ENCODE results near the gene MTOR. TPM values are rescaled to one million over a fixed set of nuclear protein-coding genes. Genes with fewer than 3 reads are reported as not detected.

MTOR gene
- total RNA-seq, 2 donors from 2014 or later: 26.2 to 28.3 TPM

GRCh38 chr1:11281518-11282331 lies 19.4 kb upstream of the MTOR start:
- intact Hi-C loops (cut with DNase I): no loop called here
- Histone ChIP-seq H3K4me1 (peaks cover 15% of the 10 kb centered on the region), H3K9me3 (no peaks in the 10 kb centered on the region), H3K4me3 (no peak overlapping the region), H3K27me3 (no peaks in the 10 kb centered on the region), H3K27ac (peak overlapping the region in 1 of 4 donors; percentile 15), H3K36me3 (replicated peaks in 1 of 2; ENCODE audit: insufficient read depth in 1 of 2, low read depth in 2 of 2) (peaks cover 0 to 11% of the 10 kb centered on the region in 2 donors)
- DNase-seq (peak in 1 of 4 donors; percentile 32), ATAC-seq (no peak)
- 51 to 52% methylated on average over 8 of the region's 8 CpGs for WGBS, 2 donors
- TF ChIP-seq CTCF (IDR thresholded peaks at IDR 0.05) (no peak), POLR2A (IDR thresholded peaks at IDR 0.05) (no peak)

GRCh38 chr1:11280719-11281376 lies 18.5 kb upstream of the MTOR start:
- intact Hi-C loops (cut with DNase I): no loop called here
- no peaks in the 10 kb centered on the region for H3K27me3 ChIP-seq
- DNase-seq (no peak), ATAC-seq (no peak)
- peaks cover 0 to 4% of the 10 kb centered on the region in 2 donors for H3K36me3 ChIP-seq (replicated peaks in 1 of 2; ENCODE audit: insufficient read depth in 1 of 2, low read depth in 2 of 2)
- no peaks in the 10 kb centered on the region for H3K9me3 ChIP-seq
- H3K4me3 ChIP-seq: no peak overlapping the region
- WGBS, 2 donors: 70 to 87% methylated on average over 4 of the region's 4 CpGs
- TF ChIP-seq CTCF (IDR thresholded peaks at IDR 0.05) (no peak), POLR2A (IDR thresholded peaks at IDR 0.05) (no peak)
- peaks cover 23% of the 10 kb centered on the region for H3K4me1 ChIP-seq
- no peak overlapping the region for H3K27ac ChIP-seq

GRCh38 chr1:11279630-11280029 lies 17.3 kb upstream of the MTOR start:
- Histone ChIP-seq H3K4me1 (peaks cover 35% of the 10 kb centered on the region), H3K27me3 (no peaks in the 10 kb centered on the region), H3K4me3 (no peak overlapping the region), H3K9me3 (no peaks in the 10 kb centered on the region), H3K36me3 (replicated peaks in 1 of 2; ENCODE audit: insufficient read depth in 1 of 2, low read depth in 2 of 2) (no peaks in the 10 kb centered on the region), H3K27ac (no peak overlapping the region)
- no peak for DNase-seq
- 93 to 100% methylated on average over 1 of the region's 1 CpG for WGBS, 2 donors
- TF ChIP-seq POLR2A (IDR thresholded peaks at IDR 0.05): no peak
- no peak for TF ChIP-seq CTCF (IDR thresholded peaks at IDR 0.05)
- no peak for ATAC-seq
- intact Hi-C loops (cut with DNase I): no loop called here

GRCh38 chr1:11279152-11279551 lies 16.8 kb upstream of the MTOR start:
- DNase-seq: no peak
- WGBS, 2 donors: 78 to 87% methylated on average over 5 of the region's 5 CpGs
- Histone ChIP-seq H3K27ac (no peak overlapping the region), H3K36me3 (replicated peaks in 1 of 2; ENCODE audit: insufficient read depth in 1 of 2, low read depth in 2 of 2) (no peaks in the 10 kb centered on the region), H3K27me3 (no peaks in the 10 kb centered on the region), H3K9me3 (no peaks in the 10 kb centered on the region), H3K4me3 (no peak overlapping the region), H3K4me1 (peaks cover 40% of the 10 kb centered on the region)
- intact Hi-C loops (cut with DNase I): no loop called here
- TF ChIP-seq POLR2A (IDR thresholded peaks at IDR 0.05): no peak
- TF ChIP-seq CTCF (IDR thresholded peaks at IDR 0.05): no peak
- no peak for ATAC-seq
